ENCODE data around the gene PHLDA2.
A peak's percentile ranks its signal among the peaks of the same experiment; 100 is the strongest.
"Not testable (repeated sequence)": the region's sequence is repeated elsewhere in the genome, so short reads cannot be mapped to it uniquely, and the experiment has no call there.

PHLDA2 gene

GRCh38 chr11:2944530-2944929 is 15.3 kb upstream of the PHLDA2 start:
- no peak for DNase-seq

DNA sequence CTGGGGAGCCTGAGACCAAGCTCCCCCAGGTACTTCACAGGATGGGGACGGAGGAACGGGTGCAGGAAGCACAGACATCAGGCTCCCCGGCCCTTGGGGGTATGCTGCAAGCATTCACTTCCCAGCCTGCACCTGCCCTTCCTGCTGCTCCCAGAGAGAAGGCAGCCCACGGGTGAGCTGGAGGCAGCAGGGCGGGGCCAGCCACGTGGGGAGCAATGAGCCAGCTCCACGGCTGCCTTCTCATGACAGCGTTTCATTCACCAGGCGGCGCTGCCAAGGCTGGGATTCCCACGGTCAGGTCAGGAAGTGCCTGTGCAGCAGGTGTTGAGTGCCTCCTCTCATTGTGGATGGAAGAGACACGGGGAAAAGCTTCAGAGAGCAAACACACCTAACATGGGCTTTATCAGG is 14.5 kb upstream of the PHLDA2 start:
- DNase-seq = peak in 1 of 2 donors; percentile 43

DNA sequence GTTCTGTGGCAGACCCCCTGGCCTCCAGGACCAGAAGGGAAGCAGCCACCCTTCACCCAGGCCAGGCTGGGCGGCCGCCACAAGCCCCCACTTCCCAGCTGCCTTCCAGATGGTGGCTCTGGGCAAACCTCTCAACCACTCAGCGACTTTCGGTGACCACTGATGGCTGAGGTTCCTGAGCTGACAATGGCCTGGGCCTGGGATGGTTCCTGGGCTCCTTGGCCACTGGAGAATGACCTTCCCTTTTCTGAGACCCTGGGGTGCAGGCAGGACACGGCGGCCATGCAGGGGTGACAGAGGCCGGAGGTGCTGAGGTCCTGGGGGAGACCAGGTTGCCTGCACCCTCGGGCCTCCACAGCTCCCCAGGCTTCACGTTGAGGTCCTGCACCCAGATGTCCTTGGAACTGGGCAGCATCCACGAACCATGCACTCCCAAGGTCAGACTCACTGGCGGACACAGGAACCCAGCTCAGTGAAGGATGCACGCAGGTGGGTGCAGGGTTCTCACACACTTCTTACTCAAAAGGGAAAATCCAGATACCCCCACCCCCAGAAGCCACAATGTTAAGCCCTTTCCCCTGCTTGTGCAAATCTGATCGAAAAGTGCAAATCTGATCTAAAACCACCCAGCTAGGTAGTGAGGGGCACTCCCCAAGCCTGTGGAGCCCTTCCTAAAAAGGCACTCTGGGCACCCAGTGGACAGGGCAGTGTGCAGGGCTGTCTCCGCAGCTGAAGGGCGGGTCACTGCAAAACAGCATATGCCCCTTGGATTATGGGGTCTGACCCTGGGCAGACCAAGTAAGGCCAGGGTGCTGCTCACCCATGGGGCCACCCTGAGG is 13.9 kb upstream of the PHLDA2 start:
- DNase-seq = no peak

DNA sequence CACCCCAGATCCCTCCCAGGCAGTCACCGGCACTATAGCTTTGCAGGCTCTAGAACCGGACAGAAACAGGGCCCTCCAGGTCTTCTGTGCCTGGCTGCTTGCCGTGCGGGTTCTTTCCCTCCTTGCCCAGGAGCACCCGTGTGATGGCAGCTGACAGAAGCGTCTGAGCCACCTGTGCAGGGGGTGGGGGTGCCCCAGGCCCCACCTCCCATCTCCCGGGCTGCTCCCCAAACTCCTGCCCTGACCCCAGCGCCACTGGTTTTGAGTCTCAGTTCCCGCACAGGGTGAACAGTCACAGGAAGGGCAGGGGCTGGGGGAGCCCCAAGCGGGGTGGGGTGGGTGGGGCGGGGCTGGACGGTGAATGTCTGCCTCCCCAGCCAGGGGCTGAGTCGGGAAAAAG is 13.2 kb upstream of the PHLDA2 start:
- DNase-seq = no peak

DNA sequence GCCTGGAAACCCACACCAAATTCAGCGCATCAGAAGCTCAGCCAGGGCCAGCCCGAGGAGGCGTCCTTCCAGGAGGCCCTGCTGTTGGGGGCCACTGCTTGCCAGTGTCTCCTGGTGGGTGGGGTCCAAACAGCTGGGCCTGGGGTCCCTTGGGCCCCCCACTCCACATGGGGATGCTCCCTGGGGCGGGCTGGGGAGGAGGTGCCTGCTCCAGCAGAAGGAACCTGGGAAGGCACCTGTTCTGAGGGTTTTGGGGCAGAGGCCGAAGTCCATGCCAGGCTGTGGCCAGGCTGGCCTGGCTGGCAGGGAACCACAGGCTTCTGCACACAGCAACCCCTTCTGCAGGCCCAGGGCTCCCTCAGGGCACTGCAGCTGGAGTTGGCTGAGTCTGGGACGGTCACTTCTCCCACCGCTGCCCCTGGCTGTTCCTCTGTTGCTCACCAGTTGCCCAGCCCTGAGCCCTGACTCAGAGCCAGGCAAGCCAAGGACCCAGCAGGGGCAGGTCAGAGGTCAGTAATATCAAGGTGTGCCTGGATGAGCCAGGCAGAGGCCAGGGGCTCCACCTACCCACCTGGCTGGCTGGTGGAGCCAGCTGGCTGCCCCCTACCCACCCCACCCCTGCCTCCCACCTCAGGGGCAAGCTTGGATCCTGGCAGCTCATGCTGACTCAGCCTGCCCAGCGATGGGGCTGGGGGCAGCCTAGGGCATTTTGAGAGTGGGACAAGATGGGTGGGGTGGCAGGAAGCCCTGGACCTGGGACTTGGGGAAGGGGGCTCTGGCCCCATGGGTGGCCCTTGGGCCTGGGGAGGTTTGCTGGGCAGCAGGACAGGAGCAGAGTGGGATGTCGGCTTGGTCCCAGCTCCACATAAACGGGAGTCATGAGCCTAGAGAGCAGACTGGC is 12.0 kb upstream of the PHLDA2 start:
- DNase-seq = no peak

DNA sequence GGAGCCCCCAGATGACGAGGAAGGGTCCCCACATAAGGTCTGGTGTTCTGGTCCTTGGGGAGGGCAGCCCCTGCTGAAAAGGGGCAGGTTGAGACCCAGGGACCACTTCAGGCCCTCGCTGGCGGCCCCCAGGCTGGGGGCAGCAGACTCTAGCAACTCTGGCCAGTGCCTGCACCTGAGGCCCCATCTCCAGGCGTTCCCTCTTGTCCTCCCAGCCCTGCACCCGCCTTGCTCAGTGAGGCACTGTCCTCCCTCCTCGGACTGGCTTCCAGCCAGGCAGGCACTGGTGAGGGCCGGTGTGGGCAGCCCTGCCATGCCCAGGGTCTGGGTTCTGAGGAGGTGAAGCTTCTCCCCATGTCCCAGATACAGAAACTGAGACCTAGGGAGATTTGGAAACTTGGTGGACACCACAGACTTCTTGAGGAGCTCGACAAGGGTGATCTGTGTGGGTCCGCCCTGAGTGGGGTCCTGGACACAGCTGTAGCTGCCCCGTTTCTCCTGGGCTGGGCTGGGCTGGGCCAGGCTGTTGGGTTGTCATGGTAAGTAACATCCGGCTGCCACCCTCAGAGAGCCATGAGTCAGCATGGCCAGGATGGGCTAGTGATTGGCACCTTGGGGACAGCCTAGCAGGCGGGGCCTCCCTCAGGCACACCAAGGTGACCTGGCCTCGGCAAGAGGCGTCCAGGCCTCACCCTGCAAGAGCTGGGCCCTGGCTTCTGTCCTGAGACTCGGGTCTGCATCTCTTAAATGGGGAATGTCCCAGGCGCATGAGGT is 11.1 kb upstream of the PHLDA2 start:
- DNase-seq = no peak

DNA sequence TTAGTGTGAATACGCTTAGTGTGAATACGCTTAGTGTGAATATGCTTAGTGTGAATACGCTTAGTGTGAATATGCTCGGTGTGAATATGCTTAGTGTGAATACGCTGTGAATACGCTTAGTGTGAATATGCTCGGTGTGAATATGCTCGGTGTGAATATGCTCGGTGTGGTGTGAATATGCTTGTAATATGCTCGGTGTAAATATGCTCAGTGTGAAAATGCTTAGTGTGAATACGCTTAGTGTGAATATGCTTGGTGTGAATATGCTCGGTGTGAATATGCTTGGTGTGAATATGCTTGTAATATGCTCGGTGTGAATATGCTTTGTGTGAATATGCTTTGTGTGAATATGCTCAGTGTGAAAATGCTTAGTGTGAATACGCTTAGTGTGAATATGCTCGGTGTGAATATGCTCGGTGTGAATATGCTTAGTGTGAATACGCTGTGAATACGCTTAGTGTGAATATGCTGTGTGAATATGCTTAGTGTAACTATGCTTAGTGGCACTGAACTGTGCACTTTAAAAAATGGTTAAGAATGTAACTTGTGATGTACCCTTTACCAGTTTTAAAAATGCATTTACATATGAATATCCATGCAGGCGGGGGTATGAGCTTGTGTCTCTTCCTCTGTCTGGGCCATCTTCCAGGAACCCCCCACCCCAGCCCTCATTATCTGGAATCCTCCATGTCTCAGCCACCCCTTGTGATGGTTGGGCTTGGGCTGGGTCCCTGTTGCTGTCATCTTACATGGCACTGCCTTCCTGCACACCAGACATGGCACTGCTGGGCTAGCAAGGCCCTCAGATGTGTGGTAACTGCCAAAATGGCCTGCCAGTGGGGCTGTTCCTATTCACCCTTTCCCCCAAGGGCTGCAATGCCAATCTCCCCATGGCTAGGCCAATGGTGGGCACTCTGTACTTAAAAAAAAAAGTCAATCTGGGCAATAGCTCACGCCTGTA is 9.5 kb upstream of the PHLDA2 start:
- not testable (repeated sequence) for DNase-seq

GRCh38 chr11:2937641-2938457 is 8.6 kb upstream of the PHLDA2 start:
- DNase-seq = not testable (repeated sequence)

GRCh38 chr11:2934611-2935239 is 5.5 kb upstream of the PHLDA2 start:
- DNase-seq = no peak

GRCh38 chr11:2934021-2934550 is 4.9 kb upstream of the PHLDA2 start:
- DNase-seq = no peak

- peak; percentile 96 to 98 for DNase-seq
Measured at GRCh38 chr11:2933375-2934020, 4.3 kb upstream of the PHLDA2 start.

- peak; percentile 65 to 75 for DNase-seq
Measured at GRCh38 chr11:2932850-2933251, 3.6 kb upstream of the PHLDA2 start.

DNA sequence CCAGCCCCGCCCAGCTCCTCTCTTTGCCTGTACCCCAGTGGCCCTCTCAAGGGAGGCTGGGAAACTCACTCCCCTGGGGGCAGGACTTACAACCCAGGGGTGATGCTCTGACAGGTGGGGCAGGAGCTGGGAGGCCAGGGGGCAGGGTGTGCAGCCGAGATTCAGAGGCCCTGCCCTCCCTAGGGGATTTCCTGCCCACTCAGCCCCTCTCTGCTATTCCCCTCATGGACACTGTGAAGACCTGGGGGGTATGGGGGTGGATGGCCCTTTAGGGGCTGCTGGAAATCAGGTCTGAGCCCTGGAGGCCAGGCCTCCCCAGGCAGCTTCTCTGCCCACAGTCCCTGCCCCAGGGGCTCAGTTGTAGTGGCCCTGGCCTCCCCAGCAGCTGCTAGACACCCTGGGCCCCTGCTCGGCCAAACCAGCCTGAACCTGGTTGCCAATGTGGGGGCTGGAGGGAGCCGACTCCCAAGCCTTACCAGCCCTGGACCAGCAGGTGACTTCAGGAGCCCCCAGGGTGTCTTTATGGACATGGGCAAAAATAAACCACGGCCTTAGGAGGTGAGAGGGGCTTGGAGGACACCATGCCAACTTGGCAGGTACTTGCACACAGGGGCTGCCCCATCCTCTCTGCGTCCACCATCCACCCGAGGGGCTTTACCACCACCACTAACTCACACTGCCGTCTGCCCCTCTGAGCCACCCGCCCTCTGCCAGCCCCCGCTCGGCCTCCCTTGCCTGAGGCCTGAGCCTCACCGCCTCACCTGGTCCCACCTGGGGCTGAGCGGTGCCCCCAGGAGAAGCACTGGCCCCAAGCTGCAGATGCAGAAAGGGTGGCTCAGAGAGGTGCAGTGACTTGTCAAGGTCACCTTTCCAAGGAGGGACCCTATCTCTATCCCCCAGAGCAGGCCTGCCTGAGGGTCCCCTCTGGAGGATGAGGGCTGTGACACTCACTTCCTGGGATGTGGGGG is 2.8 kb upstream of the PHLDA2 start:
- no peak for DNase-seq

DNA sequence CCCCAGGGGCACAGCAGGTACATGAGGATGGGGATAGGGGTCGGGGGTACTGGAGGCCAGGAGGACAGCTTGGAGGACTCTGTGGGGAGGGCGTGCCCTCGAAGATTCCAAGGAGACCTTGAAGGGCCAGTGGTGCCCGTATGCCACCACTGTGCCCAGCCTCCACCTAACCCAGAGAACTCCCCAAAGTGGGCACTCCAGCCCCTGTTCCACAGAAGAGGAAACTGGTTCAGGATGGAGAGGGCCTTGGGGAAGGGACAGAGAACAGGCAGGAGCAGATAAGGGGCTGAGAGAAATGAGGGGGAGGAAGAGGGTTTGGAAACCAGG is 2.2 kb upstream of the PHLDA2 start:
- DNase-seq = no peak

- DNase-seq = peak in 1 of 2 donors; percentile 20
Measured at GRCh38 chr11:2930704-2931419, 1.6 kb upstream of the PHLDA2 start.

GRCh38 chr11:2929950-2930703 is 907 bp upstream of the PHLDA2 start:
- DNase-seq = peak; percentile 54 to 66

DNA sequence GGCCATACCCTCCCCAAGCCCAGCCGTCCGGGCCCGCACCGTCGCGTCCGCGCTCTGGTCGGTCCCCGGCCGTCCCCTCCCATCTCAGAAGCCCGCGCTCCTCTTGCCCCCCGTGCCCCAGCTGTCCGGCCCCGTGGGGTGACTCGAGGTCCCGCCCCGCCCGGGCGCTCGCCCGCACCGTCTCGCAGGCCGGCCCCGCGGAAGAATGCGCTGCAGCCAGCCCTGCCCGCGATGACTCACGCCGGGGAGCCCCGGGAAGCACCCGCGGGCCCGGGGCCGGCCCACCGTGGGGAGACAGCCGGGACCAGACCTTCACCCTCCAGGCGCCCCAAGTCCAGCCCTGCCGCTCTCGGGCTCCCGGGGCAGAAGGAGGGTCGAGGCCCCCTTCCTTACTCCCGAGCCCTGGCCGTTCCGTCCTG is 320 bp upstream of the PHLDA2 start:
- DNase-seq = peak; percentile 84 to 88

All from inflammatory macrophage treated with lipopolysaccharide for 1 hour (primary cell).